Measurements from ENCODE around the gene TBX4. TPM values are rescaled to one million over a fixed set of nuclear protein-coding genes. Genes with fewer than 3 reads are reported as not detected.

Gene TBX4
- total and polyA plus RNA-seq, 9 of the 15 experiments (the other 6 are each of a cell fraction or from before 2014, with no cell fraction given): not detected

DNA sequence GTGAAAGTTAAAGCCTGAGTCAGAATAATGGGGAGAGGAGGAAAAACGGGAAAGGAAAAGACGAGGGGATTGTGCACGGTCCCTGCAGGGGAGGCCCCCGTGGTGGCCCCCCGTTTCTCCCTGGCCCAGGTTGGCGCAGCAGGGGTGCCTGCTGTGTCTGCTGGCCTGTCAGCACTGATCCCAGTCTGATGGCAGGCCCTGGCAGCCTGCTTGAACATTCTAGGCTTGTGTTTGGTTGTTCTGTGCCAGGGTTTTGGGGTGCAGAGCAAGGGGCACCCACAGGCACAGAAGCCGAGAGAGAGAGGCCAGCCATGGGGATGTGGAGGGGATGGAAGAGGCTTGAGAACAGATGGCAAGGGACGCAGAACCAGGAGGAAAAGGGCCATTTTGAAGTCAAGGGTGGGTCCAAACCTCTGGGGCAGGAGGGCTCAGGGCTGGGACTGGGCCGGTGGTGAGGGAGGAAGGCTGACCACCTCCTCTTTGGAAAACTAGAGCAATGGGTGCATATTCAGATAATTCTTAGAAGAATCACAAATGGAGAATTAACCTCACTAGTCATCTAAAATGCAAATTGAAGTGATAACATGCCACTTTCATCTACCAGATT, 35.9 kb downstream of the TBX4 start:
- Histone ChIP-seq H3K4me1 (replicated peaks in 1 of 2; ENCODE audit: control insufficient read depth in 2 of 2, insufficient read depth in 2 of 2, low read length in 2 of 2) (0 out of 5 replicates have a peak, but pooled peaks cover 0 to under 1% of the 10 kb centered on the region in 2 experiments), H3K27me3 (ENCODE audit: control insufficient read depth in 2 of 2, insufficient read depth in 2 of 2, low read length in 2 of 2) (peaks cover 24 to 63% of the 10 kb centered on the region in 2 experiments), H3K9me3 (replicated peaks; ENCODE audit: control insufficient read depth, insufficient read depth, low read depth, low read length) (no peaks in the 10 kb centered on the region), H3K4me3 (no peak overlapping the region), H3K79me2 (ENCODE audit: control insufficient read depth, insufficient read depth, low read length) (no peaks in the 10 kb centered on the region), H3K36me3 (ENCODE audit: control insufficient read depth, insufficient read depth, low read length) (no peaks in the 10 kb centered on the region), H4K20me1 (replicated peaks; ENCODE audit: control insufficient read depth, insufficient read depth, low read length) (no peaks in the 10 kb centered on the region), H3K27ac (ENCODE audit: extremely low read depth, low read depth, low read length) (no peak overlapping the region), H2AFZ (ENCODE audit: low read depth, low read length) (no peak overlapping the region), H3K4me2 (ENCODE audit: insufficient read depth, low read length) (no peak overlapping the region), H3K9me1 (ENCODE audit: control insufficient read depth, insufficient read depth, low read length) (no peaks in the 10 kb centered on the region), H3K9ac (ENCODE audit: insufficient read depth in 1 of 2, low read depth in 2 of 2, low read length in 2 of 2) (no peak overlapping the region)
- ATAC-seq: no peak
- TF ChIP-seq, protein P1, sequence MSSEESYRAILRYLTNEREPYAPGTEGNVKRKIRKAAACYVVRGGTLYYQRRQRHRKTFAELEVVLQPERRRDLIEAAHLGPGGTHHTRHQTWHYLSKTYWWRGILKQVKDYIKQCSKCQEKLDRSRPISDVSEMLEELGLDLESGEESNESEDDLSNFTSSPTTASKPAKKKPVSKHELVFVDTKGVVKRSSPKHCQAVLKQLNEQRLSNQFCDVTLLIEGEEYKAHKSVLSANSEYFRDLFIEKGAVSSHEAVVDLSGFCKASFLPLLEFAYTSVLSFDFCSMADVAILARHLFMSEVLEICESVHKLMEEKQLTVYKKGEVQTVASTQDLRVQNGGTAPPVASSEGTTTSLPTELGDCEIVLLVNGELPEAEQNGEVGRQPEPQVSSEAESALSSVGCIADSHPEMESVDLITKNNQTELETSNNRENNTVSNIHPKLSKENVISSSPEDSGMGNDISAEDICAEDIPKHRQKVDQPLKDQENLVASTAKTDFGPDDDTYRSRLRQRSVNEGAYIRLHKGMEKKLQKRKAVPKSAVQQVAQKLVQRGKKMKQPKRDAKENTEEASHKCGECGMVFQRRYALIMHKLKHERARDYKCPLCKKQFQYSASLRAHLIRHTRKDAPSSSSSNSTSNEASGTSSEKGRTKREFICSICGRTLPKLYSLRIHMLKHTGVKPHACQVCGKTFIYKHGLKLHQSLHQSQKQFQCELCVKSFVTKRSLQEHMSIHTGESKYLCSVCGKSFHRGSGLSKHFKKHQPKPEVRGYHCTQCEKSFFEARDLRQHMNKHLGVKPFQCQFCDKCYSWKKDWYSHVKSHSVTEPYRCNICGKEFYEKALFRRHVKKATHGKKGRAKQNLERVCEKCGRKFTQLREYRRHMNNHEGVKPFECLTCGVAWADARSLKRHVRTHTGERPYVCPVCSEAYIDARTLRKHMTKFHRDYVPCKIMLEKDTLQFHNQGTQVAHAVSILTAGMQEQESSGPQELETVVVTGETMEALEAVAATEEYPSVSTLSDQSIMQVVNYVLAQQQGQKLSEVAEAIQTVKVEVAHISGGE (CRISPR knock-in tag; IDR thresholded peaks at IDR 0.05): peak in 1 of 3 experiments; percentile 87; a peak in 2 of 6 replicates
- TF ChIP-seq NFIC (IDR thresholded peaks at IDR 0.05): no peak
- no TSS peak for BruUV-seq (replicated peaks)
- ChIA-PET CTCF (ENCODE audit: low intra/inter-chr PET ratio) (no interaction called here), POLR2A (interaction anchor here (0.6 kb wide), 1 partner anchor 26 kb away, joined by 3 read pairs; no protein-coding TSS in a partner anchor)
- FAIRE-seq: no peak
- DNase-seq (ENCODE audit: extremely low read depth in 1 of 4, low spot score in 3 of 4): no peak
- in situ Hi-C loops (cut with MboI) (no loop called here), intact Hi-C loops (cut with micrococcal nuclease) (no loop called here)
- WGBS (ENCODE audit: insufficient coverage, low coverage, missing lambda C conversion rate): 2% methylated on average over 8 of the region's 9 CpGs

Data from K562 (cell line).